HG03354 (cell line): Measurements from ENCODE around the gene RBFOX2.

Experiments used
- ATAC-seq: cut with Tn5 transposase; IDR thresholded peaks from one replicate; pipeline ENCODE4 v1.9.1; 2021; ENCODE audit warnings: mild to moderate bottlenecking; ENCODE audit not compliant: unreplicated experiment, poor library complexity, severe bottlenecking

RBFOX2 gene

GRCh38 chr22:35955546-35955945 lies 73.1 kb downstream of the RBFOX2 start:
- ATAC-seq, result no peak

- ATAC-seq, result no peak
Measured at GRCh38 chr22:35952576-35952975, 76.0 kb downstream of the RBFOX2 start.

DNA sequence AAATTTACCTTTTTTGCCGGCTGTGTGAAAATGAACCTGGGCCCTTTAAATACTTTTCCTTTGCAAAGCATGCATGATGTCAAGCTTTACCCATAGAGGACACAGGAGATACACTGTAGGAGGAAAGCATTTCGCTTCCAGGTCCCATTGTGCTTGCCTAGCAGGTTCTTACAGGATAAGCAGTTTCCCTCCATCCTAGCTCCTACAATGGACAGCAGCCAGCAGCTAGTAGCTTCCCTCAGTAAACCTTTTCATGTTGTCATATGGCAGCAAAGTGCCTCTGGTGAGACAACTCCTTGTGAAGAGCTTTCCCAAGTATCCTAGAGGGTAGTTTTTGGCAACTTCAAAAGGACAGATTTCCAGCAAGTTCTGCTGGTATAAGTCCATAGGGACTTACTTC lies 78.4 kb downstream of the RBFOX2 start:
- ATAC-seq, result no peak

DNA sequence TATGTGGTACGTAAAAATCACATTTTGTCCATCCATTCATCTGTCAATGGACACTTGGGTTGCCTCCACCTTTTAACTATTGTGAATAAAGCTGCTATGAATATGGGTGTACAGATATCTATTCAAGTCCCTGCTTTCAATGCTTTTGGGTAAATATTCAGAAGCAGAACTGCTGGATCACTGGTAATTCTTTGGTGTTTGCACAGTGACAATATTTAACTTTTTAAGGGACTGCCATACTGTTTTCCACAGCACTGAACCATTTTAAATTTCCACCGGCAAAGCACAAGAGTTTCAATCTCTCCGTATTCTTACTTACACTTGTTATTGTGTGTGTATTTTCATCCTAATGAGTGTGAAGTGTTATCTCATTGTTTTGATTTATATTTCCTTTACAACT lies 79.4 kb downstream of the RBFOX2 start:
- ATAC-seq, result no peak

DNA sequence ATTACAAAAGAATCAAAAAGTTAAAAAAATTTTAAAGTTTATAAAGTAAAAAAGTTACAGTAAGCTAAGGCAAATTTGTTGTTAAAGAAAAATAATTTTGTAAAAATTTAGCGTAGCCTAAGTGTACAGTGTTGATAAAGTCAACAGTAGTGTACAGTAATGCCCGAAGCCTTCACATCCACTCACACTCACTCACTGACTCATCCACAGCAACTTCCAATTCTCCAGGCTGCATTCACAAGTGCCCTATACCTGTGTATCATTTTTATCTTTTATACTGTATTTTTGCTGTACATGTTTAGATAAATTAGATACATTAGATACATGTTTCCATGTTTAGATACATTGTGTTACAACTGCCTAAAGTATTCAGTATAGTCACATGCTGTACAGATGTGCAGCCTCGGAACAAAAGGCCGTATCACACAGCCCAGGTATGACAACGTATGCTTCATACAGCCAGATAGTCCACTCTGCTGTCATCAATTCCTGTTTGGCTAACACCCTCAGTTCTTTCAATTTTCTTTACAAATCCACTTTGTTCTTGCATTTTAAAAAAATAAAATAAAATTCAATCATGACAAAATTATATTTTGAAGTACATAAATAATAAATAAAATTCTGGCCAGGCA lies 80.7 kb downstream of the RBFOX2 start:
- ATAC-seq, result no peak

GRCh38 chr22:35944458-35944857 lies 84.2 kb downstream of the RBFOX2 start:
- ATAC-seq, result no peak

DNA sequence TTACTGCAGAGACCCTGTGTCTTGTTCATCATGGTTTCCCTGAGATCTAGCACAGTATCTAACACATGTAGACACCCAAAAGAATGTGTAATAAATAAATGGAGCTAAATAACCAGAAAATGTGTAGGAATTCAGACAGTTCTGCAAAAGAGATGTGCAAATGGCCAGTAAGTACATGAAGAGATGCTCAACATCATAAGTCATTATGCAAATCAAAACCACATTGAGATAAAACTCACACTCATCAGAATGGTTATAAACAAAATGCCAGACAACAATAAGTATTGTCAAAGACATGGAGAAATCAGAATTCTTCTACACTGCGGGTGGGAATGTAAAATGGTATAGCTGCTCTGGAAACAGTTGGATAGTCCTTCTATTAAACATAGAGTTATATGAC lies 88.5 kb downstream of the RBFOX2 start:
- no peak for ATAC-seq

GRCh38 chr22:35938226-35938625 lies 90.4 kb downstream of the RBFOX2 start:
- ATAC-seq, result no peak

DNA sequence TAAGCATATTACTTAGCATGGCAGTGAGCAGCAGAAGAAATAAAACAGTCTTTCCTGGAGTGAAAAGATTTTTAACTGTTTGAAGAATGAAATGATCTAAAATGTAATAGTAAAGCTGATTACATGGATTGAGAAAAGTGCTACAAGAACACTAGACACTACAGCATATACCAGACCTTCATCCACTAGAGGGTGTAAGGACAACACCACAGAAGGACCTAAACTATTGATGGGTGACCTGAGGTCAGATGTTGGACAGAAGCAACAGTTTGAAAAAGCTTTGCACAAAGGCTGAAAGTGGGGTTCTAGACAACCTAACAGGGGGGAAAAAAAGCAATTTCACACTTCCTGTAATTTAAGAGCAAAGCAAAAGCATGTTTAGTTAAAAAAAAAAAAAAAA lies 97.7 kb downstream of the RBFOX2 start:
- no peak for ATAC-seq

- no peak for ATAC-seq
Measured at GRCh38 chr22:35928285-35928798, 100.3 kb downstream of the RBFOX2 start.

DNA sequence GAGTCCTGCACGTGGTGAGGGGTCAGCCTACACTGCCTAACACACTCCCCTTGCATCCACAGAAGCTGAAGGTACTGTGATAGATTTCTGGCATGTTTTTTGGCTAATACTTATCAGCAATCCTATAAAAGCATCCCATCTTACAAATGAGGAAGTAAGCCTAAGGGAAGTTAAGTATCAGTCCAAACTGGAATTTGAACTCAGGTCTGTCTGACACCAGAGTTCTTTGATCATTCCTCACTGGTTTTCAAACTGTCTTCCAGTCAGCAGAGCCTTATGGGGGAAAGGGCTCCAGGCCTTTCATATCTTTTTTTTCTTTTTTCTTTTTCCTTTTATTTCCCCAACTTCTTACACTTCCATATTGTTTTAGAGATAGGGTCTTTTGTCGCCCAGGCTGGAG lies 105.6 kb downstream of the RBFOX2 start:
- no peak for ATAC-seq

DNA sequence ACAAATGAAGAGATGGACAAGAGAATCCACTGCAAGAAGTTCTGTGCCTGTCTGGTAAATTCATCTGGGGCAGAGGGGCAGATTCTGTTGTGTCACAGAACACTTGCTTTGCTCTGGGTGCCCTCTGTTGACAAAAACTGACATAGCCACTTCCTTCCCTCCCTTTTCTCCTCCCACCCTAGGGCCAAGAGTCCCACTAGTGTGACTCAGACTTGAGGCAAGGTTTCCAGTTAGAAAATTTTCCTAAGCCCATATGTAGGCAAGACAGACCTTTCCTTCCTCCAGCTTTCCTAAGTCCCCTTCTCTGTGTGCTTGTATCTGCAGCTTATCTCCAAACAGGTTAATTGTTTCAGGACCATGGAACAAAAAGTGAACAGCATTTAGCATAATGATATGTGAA lies 106.8 kb downstream of the RBFOX2 start:
- ATAC-seq, result no peak

DNA sequence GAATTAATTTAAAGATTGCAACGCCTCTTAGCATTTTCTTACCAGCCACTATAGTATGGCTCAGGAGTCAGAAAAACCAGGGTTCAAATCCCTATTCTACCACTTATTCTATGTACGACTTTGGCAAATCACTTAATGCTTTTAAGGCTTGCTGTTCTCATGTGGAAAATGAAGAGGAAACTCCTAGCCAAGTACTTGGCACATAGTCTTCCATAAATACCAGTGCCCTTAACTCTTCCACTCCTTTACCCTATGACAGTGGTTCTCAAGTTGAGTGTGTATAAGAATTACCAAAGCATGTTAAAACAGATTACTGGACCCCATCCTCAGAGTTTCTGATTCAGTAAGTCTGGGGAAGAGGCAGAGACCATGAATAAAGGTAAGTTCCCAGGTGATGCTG lies 107.6 kb downstream of the RBFOX2 start:
- no peak for ATAC-seq

DNA sequence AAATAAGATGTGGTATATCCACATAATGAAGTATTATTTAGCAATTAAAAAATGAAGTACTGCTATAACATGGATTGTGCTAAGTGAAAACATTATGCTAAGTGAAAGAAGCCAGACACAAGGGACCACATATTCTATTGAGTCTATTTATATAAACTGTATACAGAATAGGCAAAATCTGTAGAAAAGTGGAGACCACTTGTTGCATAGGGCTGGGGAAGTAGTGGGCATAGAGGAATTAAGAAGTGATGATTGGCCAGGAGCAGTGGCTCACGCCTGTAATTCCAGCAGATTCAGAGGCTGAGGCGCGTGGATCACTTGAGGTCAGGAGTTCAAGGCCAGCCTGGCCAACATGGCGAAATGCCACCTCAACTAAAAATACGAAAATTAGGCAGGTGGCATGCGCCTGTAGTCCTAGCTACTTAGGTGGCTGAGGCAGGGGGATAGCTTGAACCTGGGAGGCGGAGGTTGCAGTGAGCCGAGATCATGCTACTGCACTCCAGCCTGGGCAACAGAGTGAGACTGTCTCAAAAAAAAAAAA lies 109.6 kb downstream of the RBFOX2 start:
- no peak for ATAC-seq

GRCh38 chr22:35918456-35918855 lies 110.2 kb downstream of the RBFOX2 start:
- no peak for ATAC-seq

DNA sequence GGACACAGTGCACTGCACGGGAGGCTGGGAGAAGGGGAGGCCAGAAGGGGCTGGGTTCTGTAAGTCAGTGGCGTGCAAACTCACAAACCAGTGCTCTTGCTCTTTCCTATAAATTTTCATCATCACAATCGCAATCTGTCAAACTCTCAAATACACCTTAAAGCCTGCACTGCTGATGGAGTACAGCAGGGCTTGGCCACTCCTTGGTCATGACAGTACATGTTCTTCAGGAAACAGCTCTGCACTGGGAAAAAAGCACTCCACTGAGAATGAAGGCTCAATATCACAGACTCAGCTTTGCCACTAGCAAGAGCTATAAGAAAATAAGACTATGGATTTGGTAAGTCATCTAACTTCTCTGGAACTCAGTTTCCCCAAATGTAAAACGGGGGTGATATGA lies 111.0 kb downstream of the RBFOX2 start:
- ATAC-seq, result no peak

DNA sequence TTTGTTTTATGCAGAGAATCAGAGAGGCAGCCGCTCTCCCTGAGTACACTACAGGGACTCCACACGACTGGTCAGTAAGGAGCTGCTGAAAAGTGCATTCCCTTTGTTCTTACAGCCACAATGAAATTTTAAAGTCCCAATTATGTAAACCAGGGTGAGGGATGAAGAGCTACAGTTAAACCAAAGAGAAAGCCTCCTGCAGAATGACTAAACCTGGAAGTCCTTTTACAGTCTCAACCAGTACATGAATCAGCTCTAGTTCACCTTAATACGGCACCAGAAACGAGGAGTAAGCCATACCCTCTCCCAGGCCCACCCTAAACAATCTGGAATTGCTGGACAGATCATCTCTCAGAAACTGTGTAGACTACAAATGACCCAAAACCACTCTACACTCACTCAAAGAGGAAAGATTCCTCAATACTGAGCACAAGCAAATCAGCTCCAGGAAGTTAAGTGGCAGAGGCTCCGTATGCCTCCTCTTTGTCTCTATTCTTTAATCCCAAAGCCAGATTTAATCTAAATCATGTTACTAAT lies 113.1 kb downstream of the RBFOX2 start:
- no peak for ATAC-seq

GRCh38 chr22:35914665-35915476 lies 113.8 kb downstream of the RBFOX2 start:
- ATAC-seq, result no peak

- ATAC-seq, result no peak
Measured at GRCh38 chr22:35914357-35914664, 114.3 kb downstream of the RBFOX2 start.

DNA sequence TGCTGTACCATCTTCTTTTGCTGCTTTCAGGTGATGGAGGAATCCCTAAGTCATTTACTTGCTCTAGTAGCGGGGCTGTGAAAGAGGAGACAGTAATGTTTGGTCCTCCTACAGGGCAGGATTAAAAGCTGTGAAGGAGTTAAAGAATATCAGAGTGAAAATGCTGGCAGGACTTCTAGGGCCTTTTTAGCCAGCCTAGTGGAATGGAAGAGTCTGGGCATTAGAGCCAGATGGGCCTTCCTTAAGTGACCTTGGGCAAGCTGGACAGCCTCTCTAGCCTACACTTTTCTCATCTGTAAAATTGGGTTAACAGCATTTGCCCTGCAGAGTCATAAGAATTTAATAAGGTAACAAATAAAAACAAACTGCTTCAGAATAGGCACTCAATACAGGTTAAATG lies 114.7 kb downstream of the RBFOX2 start:
- no peak for ATAC-seq

DNA sequence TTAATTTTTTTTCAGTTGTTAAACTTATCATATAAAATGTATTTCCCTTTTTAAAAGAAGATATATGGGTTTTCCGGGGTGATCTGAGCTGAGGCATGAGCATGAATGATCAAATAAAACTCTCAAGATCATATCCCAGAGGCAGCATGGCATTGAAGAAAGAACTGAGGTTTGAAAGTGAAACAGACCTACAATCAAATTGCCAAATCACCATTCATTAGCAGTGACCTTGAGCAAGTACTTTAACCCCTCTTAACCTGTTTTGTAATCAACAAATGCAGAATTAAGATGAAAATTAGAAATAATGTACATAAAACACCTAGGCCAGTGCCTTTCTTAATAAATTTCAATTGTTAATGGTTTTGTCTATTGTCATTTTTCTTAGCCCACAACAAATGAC lies 116.0 kb downstream of the RBFOX2 start:
- no peak for ATAC-seq
